ENCODE measurements around the gene SLC1A1. TPM values are rescaled to one million over a fixed set of nuclear protein-coding genes. Genes with fewer than 3 reads are reported as not detected.

SLC1A1 gene
- total RNA-seq, 1 experiment from 2014 or later: 0.05 TPM

DNA sequence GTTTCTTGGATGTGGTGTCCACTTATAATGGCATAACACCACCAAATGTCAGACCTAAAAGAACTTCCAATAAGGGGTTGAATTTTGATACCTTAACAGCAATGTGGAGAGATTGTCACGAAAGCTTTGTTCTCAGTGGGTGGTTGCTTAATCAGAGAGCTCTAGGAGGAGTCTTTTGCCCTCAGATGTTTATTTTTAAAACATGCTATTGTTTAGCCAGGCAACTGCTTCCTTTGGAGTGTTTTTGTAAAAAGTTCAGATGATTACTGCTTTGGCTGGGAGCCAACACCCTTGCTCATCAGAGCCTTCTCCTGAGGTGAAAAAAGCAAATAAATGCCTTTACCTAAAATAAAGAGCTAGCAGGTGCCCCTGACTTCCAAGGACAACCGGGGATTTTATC lies 65.0 kb downstream of the SLC1A1 start:
- no peaks in the 10 kb centered on the region for H3K9me3 ChIP-seq (ENCODE audit: control insufficient read depth, insufficient read depth, low read depth, low read length)
- no peak overlapping the region for H3K4me3 ChIP-seq (ENCODE audit: low read depth in 2 of 2, low read length in 2 of 2)
- POLR2A ChIA-PET: no interaction called here
- no peaks in the 10 kb centered on the region for H3K27me3 ChIP-seq (ENCODE audit: control insufficient read depth, insufficient read depth, low read length)
- H3K36me3 ChIP-seq (ENCODE audit: control insufficient read depth, insufficient read depth, low read length): no peaks in the 10 kb centered on the region
- in situ Hi-C loops (cut with HindIII; ENCODE audit: low pct_unique_long_range_greater_than_20kb, low sequenced_read_pairs) (no loop called here), intact Hi-C loops (cut with micrococcal nuclease; ENCODE audit: unreplicated experiment) (no loop called here)
- no TSS peak for BruUV-seq (replicated peaks)
- TF ChIP-seq, protein P1, sequence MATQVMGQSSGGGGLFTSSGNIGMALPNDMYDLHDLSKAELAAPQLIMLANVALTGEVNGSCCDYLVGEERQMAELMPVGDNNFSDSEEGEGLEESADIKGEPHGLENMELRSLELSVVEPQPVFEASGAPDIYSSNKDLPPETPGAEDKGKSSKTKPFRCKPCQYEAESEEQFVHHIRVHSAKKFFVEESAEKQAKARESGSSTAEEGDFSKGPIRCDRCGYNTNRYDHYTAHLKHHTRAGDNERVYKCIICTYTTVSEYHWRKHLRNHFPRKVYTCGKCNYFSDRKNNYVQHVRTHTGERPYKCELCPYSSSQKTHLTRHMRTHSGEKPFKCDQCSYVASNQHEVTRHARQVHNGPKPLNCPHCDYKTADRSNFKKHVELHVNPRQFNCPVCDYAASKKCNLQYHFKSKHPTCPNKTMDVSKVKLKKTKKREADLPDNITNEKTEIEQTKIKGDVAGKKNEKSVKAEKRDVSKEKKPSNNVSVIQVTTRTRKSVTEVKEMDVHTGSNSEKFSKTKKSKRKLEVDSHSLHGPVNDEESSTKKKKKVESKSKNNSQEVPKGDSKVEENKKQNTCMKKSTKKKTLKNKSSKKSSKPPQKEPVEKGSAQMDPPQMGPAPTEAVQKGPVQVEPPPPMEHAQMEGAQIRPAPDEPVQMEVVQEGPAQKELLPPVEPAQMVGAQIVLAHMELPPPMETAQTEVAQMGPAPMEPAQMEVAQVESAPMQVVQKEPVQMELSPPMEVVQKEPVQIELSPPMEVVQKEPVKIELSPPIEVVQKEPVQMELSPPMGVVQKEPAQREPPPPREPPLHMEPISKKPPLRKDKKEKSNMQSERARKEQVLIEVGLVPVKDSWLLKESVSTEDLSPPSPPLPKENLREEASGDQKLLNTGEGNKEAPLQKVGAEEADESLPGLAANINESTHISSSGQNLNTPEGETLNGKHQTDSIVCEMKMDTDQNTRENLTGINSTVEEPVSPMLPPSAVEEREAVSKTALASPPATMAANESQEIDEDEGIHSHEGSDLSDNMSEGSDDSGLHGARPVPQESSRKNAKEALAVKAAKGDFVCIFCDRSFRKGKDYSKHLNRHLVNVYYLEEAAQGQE (IDR thresholded peaks at IDR 0.05; ENCODE audit: insufficient read depth in 1 of 2, low read depth in 2 of 2, low read length in 1 of 2): no peak
- no peak for TF ChIP-seq POLR2AphosphoS5 (IDR thresholded peaks at IDR 0.05; ENCODE audit: low read depth, low read length)
- TF ChIP-seq, protein P2, sequence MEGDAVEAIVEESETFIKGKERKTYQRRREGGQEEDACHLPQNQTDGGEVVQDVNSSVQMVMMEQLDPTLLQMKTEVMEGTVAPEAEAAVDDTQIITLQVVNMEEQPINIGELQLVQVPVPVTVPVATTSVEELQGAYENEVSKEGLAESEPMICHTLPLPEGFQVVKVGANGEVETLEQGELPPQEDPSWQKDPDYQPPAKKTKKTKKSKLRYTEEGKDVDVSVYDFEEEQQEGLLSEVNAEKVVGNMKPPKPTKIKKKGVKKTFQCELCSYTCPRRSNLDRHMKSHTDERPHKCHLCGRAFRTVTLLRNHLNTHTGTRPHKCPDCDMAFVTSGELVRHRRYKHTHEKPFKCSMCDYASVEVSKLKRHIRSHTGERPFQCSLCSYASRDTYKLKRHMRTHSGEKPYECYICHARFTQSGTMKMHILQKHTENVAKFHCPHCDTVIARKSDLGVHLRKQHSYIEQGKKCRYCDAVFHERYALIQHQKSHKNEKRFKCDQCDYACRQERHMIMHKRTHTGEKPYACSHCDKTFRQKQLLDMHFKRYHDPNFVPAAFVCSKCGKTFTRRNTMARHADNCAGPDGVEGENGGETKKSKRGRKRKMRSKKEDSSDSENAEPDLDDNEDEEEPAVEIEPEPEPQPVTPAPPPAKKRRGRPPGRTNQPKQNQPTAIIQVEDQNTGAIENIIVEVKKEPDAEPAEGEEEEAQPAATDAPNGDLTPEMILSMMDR (IDR thresholded peaks at IDR 0.05): no peak
- ATAC-seq: no peak
- DNase-seq (ENCODE audit: low read depth, low spot score): no peak
- H3K27ac ChIP-seq (ENCODE audit: low read length): no peak overlapping the region
- CTCF ChIA-PET: no interaction called here
- H3K4me1 ChIP-seq (ENCODE audit: control insufficient read depth, insufficient read depth, low read length): no peaks in the 10 kb centered on the region

DNA sequence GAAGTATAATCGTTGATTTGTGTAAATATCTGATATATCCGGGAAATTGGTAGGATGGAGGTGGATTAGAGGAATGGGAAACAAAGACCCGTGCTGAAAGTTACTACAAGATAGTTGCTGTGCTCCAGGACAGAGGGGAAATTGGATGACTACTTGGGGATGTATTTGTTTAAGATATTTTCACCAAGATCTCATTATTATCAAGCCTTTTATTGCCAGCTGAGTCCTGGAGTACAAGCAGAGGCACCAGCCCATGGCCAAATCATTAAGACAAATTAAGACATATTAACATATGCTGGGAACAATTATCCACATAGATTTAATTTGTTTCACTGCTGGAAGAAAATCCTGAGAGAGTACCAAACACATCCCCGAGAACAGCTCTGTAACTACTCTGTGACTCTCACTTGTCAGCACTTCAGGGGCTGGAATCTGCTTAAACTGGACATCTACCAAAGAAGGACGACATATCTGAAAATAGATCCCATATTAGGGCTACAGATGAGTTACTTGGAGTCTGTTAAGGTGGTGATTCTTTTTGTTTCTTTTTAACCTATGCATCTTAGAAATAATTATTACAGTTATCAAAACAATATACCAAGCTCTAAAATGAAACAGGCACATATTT lies 68.2 kb downstream of the SLC1A1 start:
- Histone ChIP-seq H3K27me3 (ENCODE audit: control insufficient read depth, insufficient read depth, low read length) (no peaks in the 10 kb centered on the region), H3K36me3 (ENCODE audit: control insufficient read depth, insufficient read depth, low read length) (no peaks in the 10 kb centered on the region), H3K9me3 (ENCODE audit: control insufficient read depth, insufficient read depth, low read depth, low read length) (no peaks in the 10 kb centered on the region), H3K27ac (ENCODE audit: low read length) (no peak overlapping the region), H3K4me1 (ENCODE audit: control insufficient read depth, insufficient read depth, low read length) (no peaks in the 10 kb centered on the region), H3K4me3 (ENCODE audit: low read depth in 2 of 2, low read length in 2 of 2) (no peak overlapping the region)
- TF ChIP-seq, protein P2 (IDR thresholded peaks at IDR 0.05): no peak
- no peak for TF ChIP-seq SIN3A (IDR thresholded peaks at IDR 0.05; ENCODE audit: borderline replicate concordance, insufficient read depth, low read depth, low read length)
- TF ChIP-seq TCF7L2 (IDR thresholded peaks at IDR 0.05; ENCODE audit: low read depth, low read length): no peak
- TF ChIP-seq, protein P1 (IDR thresholded peaks at IDR 0.05; ENCODE audit: insufficient read depth in 1 of 2, low read depth in 2 of 2, low read length in 1 of 2): no peak
- no peak for TF ChIP-seq POLR2AphosphoS5 (IDR thresholded peaks at IDR 0.05; ENCODE audit: low read depth, low read length)
- no TSS peak for BruUV-seq (replicated peaks)
- CTCF ChIA-PET: no interaction called here
- ATAC-seq: no peak
- in situ Hi-C loops (cut with HindIII; ENCODE audit: low pct_unique_long_range_greater_than_20kb, low sequenced_read_pairs): no loop called here
- POLR2A ChIA-PET: no interaction called here
- intact Hi-C loops (cut with micrococcal nuclease; ENCODE audit: unreplicated experiment): no loop called here
- no peak for DNase-seq (ENCODE audit: low read depth, low spot score)

Data from Panc1 (cell line).